ENCODE results near the gene WAPL. TPM values are rescaled to one million over a fixed set of nuclear protein-coding genes. Genes with fewer than 3 reads are reported as not detected.
A peak's percentile ranks its signal among the peaks of the same experiment; 100 is the strongest.

Gene WAPL
- total and polyA plus RNA-seq, 2 of the 13 experiments (the other 11 are each of a cell fraction or from before 2014, with no cell fraction given) = 13.2 to 43.5 TPM

DNA sequence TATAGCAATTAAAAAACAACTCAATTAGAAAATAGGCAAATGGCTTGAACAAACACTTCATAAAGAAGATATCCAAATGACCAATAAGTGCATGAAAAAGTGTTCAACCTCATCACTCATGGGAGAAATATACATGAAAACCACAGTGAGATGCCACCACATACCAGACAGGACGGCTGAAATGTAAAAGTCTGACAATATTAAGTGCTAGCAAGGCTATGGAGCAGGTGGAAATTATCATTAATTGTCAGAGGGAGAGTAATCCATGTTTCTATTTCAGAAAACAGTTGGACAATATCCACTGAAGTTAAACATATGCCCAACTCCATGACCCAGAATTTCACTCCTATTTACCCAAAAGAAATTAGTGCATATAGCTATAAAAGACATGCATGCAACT lies 112.4 kb downstream of the WAPL start:
- in situ Hi-C loops (cut with HindIII; ENCODE audit: extremely low pct_ligation_motif_present, low pct_unique_long_range_greater_than_20kb) = no loop called here
- H4K20me1 ChIP-seq (ENCODE audit: insufficient read depth, low read length) = no peaks in the 10 kb centered on the region
- ATAC-seq (no peak), FAIRE-seq (no peak), DNase-seq (ENCODE audit: low spot score) (no peak)
- H3K36me3 ChIP-seq (replicated peaks in 1 of 2; ENCODE audit: control insufficient read depth in 1 of 2, insufficient read depth in 2 of 2, low read length in 2 of 2) = no peaks in the 10 kb centered on the region
- H3K9me3 ChIP-seq (ENCODE audit: low read length) = no peaks in the 10 kb centered on the region
- no peaks in the 10 kb centered on the region for H3K27me3 ChIP-seq (ENCODE audit: control insufficient read depth in 1 of 2, insufficient read depth in 2 of 2, low read length in 2 of 2)
- WGBS (ENCODE audit: low lambda C conversion rate) = 80% methylated on average over 1 of the region's 1 CpG
- no peak overlapping the region for H3K4me2 ChIP-seq (ENCODE audit: low read depth, low read length)
- ChIA-PET POLR2A (interaction anchor here (0.9 to 2.8 kb wide), 2 partner anchors 9 to 29 kb away, joined by 3 to 35 read pairs; no protein-coding TSS in a partner anchor), CTCF (ENCODE audit: low intra/inter-chr PET ratio, low total read pairs) (no interaction called here)
- no peak overlapping the region for H2AFZ ChIP-seq (ENCODE audit: low read length)
- TF ChIP-seq LCORL (IDR thresholded peaks at IDR 0.05) (no peak), LCORL (CRISPR knock-in tag; IDR thresholded peaks at IDR 0.05) (no peak), CREB1 (IDR thresholded peaks at IDR 0.05) (no peak), CREB1 (CRISPR knock-in tag; IDR thresholded peaks at IDR 0.05) (no peak), ZNF7 (CRISPR knock-in tag; IDR thresholded peaks at IDR 0.05) (peak; percentile 97), CCAR2 (optimal IDR thresholded peaks at IDR 0.05; ENCODE audit: low read depth, low read length) (no peak), EP300 (IDR thresholded peaks at IDR 0.05; ENCODE audit: low read depth in 2 of 2, low read length in 2 of 2) (no peak), EP300 (CRISPR knock-in tag; IDR thresholded peaks at IDR 0.05; ENCODE audit: borderline replicate concordance) (no peak), NRL (CRISPR knock-in tag; IDR thresholded peaks at IDR 0.05; ENCODE audit: borderline replicate concordance) (no peak)
- TF ChIP-seq, protein P1, sequence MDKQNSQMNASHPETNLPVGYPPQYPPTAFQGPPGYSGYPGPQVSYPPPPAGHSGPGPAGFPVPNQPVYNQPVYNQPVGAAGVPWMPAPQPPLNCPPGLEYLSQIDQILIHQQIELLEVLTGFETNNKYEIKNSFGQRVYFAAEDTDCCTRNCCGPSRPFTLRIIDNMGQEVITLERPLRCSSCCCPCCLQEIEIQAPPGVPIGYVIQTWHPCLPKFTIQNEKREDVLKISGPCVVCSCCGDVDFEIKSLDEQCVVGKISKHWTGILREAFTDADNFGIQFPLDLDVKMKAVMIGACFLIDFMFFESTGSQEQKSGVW (CRISPR knock-in tag; IDR thresholded peaks at IDR 0.05; ENCODE audit: borderline replicate concordance) = no peak
- TF ChIP-seq, protein P2, sequence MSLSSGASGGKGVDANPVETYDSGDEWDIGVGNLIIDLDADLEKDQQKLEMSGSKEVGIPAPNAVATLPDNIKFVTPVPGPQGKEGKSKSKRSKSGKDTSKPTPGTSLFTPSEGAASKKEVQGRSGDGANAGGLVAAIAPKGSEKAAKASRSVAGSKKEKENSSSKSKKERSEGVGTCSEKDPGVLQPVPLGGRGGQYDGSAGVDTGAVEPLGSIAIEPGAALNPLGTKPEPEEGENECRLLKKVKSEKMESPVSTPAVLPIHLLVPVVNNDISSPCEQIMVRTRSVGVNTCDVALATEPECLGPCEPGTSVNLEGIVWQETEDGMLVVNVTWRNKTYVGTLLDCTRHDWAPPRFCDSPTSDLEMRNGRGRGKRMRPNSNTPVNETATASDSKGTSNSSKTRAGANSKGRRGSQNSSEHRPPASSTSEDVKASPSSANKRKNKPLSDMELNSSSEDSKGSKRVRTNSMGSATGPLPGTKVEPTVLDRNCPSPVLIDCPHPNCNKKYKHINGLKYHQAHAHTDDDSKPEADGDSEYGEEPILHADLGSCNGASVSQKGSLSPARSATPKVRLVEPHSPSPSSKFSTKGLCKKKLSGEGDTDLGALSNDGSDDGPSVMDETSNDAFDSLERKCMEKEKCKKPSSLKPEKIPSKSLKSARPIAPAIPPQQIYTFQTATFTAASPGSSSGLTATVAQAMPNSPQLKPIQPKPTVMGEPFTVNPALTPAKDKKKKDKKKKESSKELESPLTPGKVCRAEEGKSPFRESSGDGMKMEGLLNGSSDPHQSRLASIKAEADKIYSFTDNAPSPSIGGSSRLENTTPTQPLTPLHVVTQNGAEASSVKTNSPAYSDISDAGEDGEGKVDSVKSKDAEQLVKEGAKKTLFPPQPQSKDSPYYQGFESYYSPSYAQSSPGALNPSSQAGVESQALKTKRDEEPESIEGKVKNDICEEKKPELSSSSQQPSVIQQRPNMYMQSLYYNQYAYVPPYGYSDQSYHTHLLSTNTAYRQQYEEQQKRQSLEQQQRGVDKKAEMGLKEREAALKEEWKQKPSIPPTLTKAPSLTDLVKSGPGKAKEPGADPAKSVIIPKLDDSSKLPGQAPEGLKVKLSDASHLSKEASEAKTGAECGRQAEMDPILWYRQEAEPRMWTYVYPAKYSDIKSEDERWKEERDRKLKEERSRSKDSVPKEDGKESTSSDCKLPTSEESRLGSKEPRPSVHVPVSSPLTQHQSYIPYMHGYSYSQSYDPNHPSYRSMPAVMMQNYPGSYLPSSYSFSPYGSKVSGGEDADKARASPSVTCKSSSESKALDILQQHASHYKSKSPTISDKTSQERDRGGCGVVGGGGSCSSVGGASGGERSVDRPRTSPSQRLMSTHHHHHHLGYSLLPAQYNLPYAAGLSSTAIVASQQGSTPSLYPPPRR (CRISPR knock-in tag; IDR thresholded peaks at IDR 0.05; ENCODE audit: borderline replicate concordance) = no peak
- H3K9ac ChIP-seq (ENCODE audit: insufficient read depth, low read depth, low read length) = no peak overlapping the region
- intact Hi-C loops (cut with micrococcal nuclease; ENCODE audit: unreplicated experiment) = no loop called here
- H3K27ac ChIP-seq (ENCODE audit: extremely low read length, insufficient read depth, low read length) = no peak overlapping the region
- H3K4me1 ChIP-seq (ENCODE audit: insufficient read depth, low read length) = peaks cover 37% of the 10 kb centered on the region
- no peaks in the 10 kb centered on the region for H3K79me2 ChIP-seq (ENCODE audit: insufficient read depth, low read length)
- no peak overlapping the region for H3K4me3 ChIP-seq (replicated peaks in 1 of 3; ENCODE audit: insufficient read depth in 1 of 3, low read depth in 2 of 3, low read length in 3 of 3)
- no TSS peak for BruUV-seq (replicated peaks)
